ENCODE measurements around the gene USP43. TPM values are rescaled to one million over a fixed set of nuclear protein-coding genes. Genes with fewer than 3 reads are reported as not detected.

USP43 gene
- total and polyA plus RNA-seq, 10 donors: 0.13 to 0.39 (median 0.25) TPM

DNA sequence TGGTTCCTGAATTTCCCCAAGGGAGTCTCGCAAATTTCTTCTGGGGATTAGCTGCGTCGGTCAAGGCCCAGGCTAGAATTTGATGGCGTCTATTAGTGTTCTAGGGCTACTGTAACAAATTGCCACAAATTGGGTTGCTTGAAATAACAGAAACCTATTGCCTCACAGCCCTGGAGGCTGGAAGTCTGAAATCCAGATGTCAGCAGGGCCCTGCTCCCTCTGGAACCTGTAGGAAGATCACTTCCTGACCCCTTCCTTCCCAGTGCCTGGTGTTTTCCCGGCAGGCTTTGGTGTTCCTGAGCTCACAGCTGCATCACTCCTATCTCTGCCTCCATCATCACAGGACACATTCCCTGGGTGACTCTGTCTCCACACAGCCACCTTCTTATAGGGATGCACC is 121.7 kb downstream of the USP43 start:
- Histone ChIP-seq H3K27ac (no peak overlapping the region), H3K27me3 (replicated peaks in 1 of 7) (peaks cover 0 to 21% (median 3%) of the 10 kb centered on the region in 7 donors), H3K4me3 (no peak overlapping the region), H3K36me3 (no peaks in the 10 kb centered on the region), H3K4me1 (peaks cover 0 to 3% (median 0%) of the 10 kb centered on the region in 6 donors), H3K9me3 (no peaks in the 10 kb centered on the region)
- WGBS, 5 donors: 59 to 72% (median 68%) methylated on average over 5 of the region's 5 CpGs
- DNase-seq: no peak
- no peak for TF ChIP-seq POLR2A (IDR thresholded peaks at IDR 0.05)
- TF ChIP-seq, protein P1, sequence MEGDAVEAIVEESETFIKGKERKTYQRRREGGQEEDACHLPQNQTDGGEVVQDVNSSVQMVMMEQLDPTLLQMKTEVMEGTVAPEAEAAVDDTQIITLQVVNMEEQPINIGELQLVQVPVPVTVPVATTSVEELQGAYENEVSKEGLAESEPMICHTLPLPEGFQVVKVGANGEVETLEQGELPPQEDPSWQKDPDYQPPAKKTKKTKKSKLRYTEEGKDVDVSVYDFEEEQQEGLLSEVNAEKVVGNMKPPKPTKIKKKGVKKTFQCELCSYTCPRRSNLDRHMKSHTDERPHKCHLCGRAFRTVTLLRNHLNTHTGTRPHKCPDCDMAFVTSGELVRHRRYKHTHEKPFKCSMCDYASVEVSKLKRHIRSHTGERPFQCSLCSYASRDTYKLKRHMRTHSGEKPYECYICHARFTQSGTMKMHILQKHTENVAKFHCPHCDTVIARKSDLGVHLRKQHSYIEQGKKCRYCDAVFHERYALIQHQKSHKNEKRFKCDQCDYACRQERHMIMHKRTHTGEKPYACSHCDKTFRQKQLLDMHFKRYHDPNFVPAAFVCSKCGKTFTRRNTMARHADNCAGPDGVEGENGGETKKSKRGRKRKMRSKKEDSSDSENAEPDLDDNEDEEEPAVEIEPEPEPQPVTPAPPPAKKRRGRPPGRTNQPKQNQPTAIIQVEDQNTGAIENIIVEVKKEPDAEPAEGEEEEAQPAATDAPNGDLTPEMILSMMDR (IDR thresholded peaks at IDR 0.05 in 8 of 11, conservative IDR thresholded peaks at IDR 0.05 in 3 of 11): no peak
- TF ChIP-seq POLR2AphosphoS5 (IDR thresholded peaks at IDR 0.05): no peak
- intact Hi-C loops (cut with DNase I; ENCODE audit: low total_unique reads): no loop called here

DNA sequence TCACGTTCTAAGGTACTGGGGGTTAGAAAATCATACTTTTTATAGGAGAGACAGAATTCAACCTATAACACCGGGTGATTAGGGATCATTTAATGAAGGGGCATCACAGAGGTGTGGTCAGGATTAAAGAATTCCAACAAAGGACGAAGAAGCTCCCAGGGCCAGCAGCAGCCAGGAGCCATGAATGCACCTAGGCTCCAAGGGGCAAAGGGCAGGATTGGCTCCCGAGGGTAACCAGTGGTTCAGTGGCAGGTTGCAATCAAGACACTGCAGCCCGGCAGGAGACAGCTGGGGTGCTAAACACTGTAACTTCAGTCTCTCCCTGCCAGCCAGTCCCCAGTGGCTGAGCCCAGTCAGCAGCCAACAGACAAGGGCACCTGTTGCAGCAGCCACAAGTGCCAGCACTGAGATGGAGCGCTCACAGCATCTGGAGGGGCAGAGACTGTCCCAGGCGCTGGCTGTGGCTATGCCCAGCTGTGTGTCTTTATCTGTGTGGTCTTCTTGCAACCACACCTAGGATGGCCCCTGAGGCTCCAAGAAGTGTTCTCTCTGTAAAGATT is 122.2 kb downstream of the USP43 start:
- 70 to 91% (median 81%) methylated on average over 4 to 7 of the region's 7 CpGs for WGBS, 5 donors
- H3K27me3 ChIP-seq (replicated peaks in 1 of 7): peaks cover 0 to 22% (median 6%) of the 10 kb centered on the region in 7 donors
- no peak overlapping the region for H3K27ac ChIP-seq
- no peak for DNase-seq
- TF ChIP-seq, protein P1 (IDR thresholded peaks at IDR 0.05 in 8 of 11, conservative IDR thresholded peaks at IDR 0.05 in 3 of 11): no peak
- no peak for TF ChIP-seq POLR2AphosphoS5 (IDR thresholded peaks at IDR 0.05)
- no peak for TF ChIP-seq POLR2A (IDR thresholded peaks at IDR 0.05)
- H3K4me1 ChIP-seq: peaks cover 0 to 3% (median 0%) of the 10 kb centered on the region in 6 donors
- intact Hi-C loops (cut with DNase I; ENCODE audit: low total_unique reads): no loop called here
- no peaks in the 10 kb centered on the region for H3K9me3 ChIP-seq
- no peaks in the 10 kb centered on the region for H3K36me3 ChIP-seq
- no peak overlapping the region for H3K4me3 ChIP-seq

DNA sequence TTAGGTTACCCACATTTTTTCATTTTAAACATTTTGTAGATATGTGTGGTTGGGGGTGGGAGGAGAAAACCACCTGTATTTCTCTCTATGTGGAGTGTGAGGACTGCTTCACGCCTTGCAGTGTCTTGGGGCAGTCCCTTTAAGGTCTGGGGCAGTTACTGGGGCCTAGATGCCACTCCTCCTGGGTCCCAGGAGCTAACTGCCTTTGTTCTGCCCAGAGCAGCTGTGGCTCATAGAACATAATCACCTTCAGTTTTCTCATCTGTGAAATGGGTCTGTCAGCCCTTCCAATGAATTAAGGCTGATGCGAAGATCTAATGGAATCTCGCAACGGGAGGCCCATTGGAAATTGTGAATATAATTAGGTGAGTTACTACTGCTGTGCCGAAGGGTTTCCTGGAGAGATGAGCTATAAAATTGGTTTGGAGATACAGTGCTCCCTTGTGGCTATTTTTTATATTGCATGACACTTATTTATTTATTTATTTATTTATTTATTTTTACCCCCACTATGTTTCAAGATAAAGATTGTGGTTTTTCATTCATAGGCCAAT is 123.1 kb downstream of the USP43 start:
- H3K4me1 ChIP-seq: peaks cover 0 to 3% (median 0%) of the 10 kb centered on the region in 6 donors
- no peak overlapping the region for H3K4me3 ChIP-seq
- H3K27ac ChIP-seq: no peak overlapping the region
- TF ChIP-seq, protein P1 (IDR thresholded peaks at IDR 0.05 in 8 of 11, conservative IDR thresholded peaks at IDR 0.05 in 3 of 11): peak in 10 of 11 experiments; percentile 20 to 71 (median 52)
- no peak for TF ChIP-seq POLR2AphosphoS5 (IDR thresholded peaks at IDR 0.05)
- no peak for TF ChIP-seq POLR2A (IDR thresholded peaks at IDR 0.05)
- WGBS, 5 donors: 22 to 43% (median 31%) methylated on average over 5 of the region's 5 CpGs
- peaks cover 0 to 31% (median 6%) of the 10 kb centered on the region in 7 donors for H3K27me3 ChIP-seq (replicated peaks in 1 of 7)
- intact Hi-C loops (cut with DNase I; ENCODE audit: low total_unique reads): no loop called here
- H3K9me3 ChIP-seq: no peaks in the 10 kb centered on the region
- no peak for DNase-seq
- no peaks in the 10 kb centered on the region for H3K36me3 ChIP-seq

GRCh38 chr17:9769036-9769695 is 123.8 kb downstream of the USP43 start:
- TF ChIP-seq POLR2A (IDR thresholded peaks at IDR 0.05) (no peak), POLR2AphosphoS5 (IDR thresholded peaks at IDR 0.05) (no peak)
- TF ChIP-seq, protein P1 (IDR thresholded peaks at IDR 0.05 in 8 of 11, conservative IDR thresholded peaks at IDR 0.05 in 3 of 11): no peak
- WGBS, 5 donors: 77 to 88% (median 85%) methylated on average over 9 to 15 of the region's 15 CpGs
- no peak for DNase-seq

More at GRCh38 chr17:9769036-9769695, 123.8 kb downstream of the USP43 start:
- Histone ChIP-seq H3K27me3 (replicated peaks in 1 of 7) (peaks cover 0 to 32% (median 6%) of the 10 kb centered on the region in 7 donors), H3K36me3 (no peaks in the 10 kb centered on the region), H3K9me3 (no peaks in the 10 kb centered on the region), H3K4me1 (peaks cover 0 to 3% (median 0%) of the 10 kb centered on the region in 6 donors), H3K4me3 (no peak overlapping the region), H3K27ac (no peak overlapping the region)
- intact Hi-C loops (cut with DNase I; ENCODE audit: low total_unique reads): no loop called here

All from spleen (tissue), 11 donors.